H7 (cell line): ENCODE measurements around the gene DAND5. TPM values are rescaled to one million over a fixed set of nuclear protein-coding genes. Genes with fewer than 3 reads are reported as not detected.

ENCODE experiments used
- DNase-seq: peaks from one replicate; pipeline ENCODE4 v3.0.0; 2012
- H3K27me3 ChIP-seq: 2 replicates; pipeline ENCODE4 v1.6.0; 2011; ENCODE audit warnings: mild to moderate bottlenecking, low read length; ENCODE audit not compliant: control insufficient read depth, insufficient read depth
- H3K36me3 ChIP-seq: replicated peaks from 2 replicates; pipeline ENCODE4 v1.5.1; 2011; ENCODE audit warnings: low read length; ENCODE audit not compliant: control insufficient read depth, insufficient read depth
- H3K4me3 ChIP-seq: 2 replicates; pipeline ENCODE4 v1.5.1; 2011; ENCODE audit warnings: low read depth, mild to moderate bottlenecking, control low read depth, low read length, moderate library complexity; ENCODE audit not compliant: insufficient read depth
- total RNA-seq: library from RNA; depleted of rRNA; stranded (reverse); fragments of >200 nt; shearing (Covaris generic); gene quantifications from 2 replicates; pipeline ENCODE4 v1.2.3, GENCODE V29; 2014

The DAND5 gene
- total RNA-seq, 1 experiment from 2014 or later, result not detected

GRCh38 chr19:12987781-12988180 is 18.4 kb downstream of the DAND5 start:
- no peak overlapping the region for H3K4me3 ChIP-seq
- peaks cover 25% of the 10 kb centered on the region for H3K27me3 ChIP-seq
- no peaks in the 10 kb centered on the region for H3K36me3 ChIP-seq
- DNase-seq, result no peak

- Histone ChIP-seq H3K4me3 (no peak overlapping the region), H3K27me3 (peaks cover 33% of the 10 kb centered on the region), H3K36me3 (no peaks in the 10 kb centered on the region)
- no peak for DNase-seq
Measured at GRCh38 chr19:12990431-12990830, 21.1 kb downstream of the DAND5 start.

DNA sequence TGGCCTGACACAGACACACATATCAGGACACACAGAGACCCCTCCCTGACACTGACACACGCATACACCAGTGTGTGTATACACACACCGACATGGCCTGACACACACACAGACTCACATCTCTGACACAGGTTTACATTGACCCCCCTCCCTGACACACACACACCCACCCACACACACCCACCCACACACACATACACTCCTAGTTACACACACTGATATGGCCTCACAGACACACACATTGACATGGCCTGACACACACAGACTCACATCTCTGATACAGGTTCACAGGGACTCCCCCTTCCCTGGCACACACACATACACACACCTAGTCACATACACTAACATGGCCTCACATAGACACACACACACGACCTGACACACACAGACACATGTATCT is 21.5 kb downstream of the DAND5 start:
- Histone ChIP-seq H3K36me3 (no peaks in the 10 kb centered on the region), H3K4me3 (no peak overlapping the region), H3K27me3 (peaks cover 32% of the 10 kb centered on the region)
- no peak for DNase-seq

DNA sequence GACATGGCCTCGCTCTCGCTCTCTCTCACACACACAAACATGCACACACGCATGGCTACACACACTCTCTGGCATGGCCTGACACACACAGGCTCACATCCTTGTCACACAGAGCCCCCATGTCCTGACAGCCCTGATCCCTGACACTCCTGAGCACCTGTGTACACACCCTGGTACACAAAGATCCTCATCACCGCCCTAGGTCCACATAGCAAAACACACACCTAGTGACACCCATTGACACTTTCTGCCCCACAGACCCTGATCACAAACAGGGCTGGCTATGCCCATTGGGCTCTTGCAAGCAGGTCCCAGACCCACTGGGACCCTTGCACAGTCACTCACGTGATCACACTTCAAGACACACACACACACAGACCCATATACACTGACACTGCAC is 21.9 kb downstream of the DAND5 start:
- Histone ChIP-seq H3K4me3 (no peak overlapping the region), H3K27me3 (peaks cover 37% of the 10 kb centered on the region), H3K36me3 (no peaks in the 10 kb centered on the region)
- no peak for DNase-seq

GRCh38 chr19:12992729-12993128 is 23.4 kb downstream of the DAND5 start:
- Histone ChIP-seq H3K27me3 (peaks cover 49% of the 10 kb centered on the region), H3K36me3 (no peaks in the 10 kb centered on the region), H3K4me3 (no peak overlapping the region)
- DNase-seq, result no peak

GRCh38 chr19:12993562-12993961 is 24.2 kb downstream of the DAND5 start:
- no peak for DNase-seq
- no peaks in the 10 kb centered on the region for H3K36me3 ChIP-seq
- no peak overlapping the region for H3K4me3 ChIP-seq
- peaks cover 57% of the 10 kb centered on the region for H3K27me3 ChIP-seq

GRCh38 chr19:12994701-12995595 is 25.6 kb downstream of the DAND5 start, which contains the start of gene NFIX:
NFIX (plus strand) TSS chr19:12995475; CDS start chr19:12995838, 363 bp downstream.
- peaks cover 64% of the 10 kb centered on the region for H3K27me3 ChIP-seq
- H3K4me3 ChIP-seq, result peak within 1 kb of the TSS; percentile 27
- no peaks in the 10 kb centered on the region for H3K36me3 ChIP-seq
- no peak for DNase-seq

GRCh38 chr19:12995596-12996405 is 26.4 kb downstream of the DAND5 start:
- DNase-seq, result peak; percentile 91
- Histone ChIP-seq H3K27me3 (peaks cover 62% of the 10 kb centered on the region), H3K36me3 (no peaks in the 10 kb centered on the region), H3K4me3 (peak overlapping the region; percentile 27)

- peak; percentile 88 for DNase-seq
- H3K27me3 ChIP-seq, result peaks cover 59% of the 10 kb centered on the region
- H3K36me3 ChIP-seq, result no peaks in the 10 kb centered on the region
- peak overlapping the region; percentile 10; the same call in 1 of the 2 replicates for H3K4me3 ChIP-seq
Measured at GRCh38 chr19:12996406-12997094, 27.2 kb downstream of the DAND5 start.

DNA sequence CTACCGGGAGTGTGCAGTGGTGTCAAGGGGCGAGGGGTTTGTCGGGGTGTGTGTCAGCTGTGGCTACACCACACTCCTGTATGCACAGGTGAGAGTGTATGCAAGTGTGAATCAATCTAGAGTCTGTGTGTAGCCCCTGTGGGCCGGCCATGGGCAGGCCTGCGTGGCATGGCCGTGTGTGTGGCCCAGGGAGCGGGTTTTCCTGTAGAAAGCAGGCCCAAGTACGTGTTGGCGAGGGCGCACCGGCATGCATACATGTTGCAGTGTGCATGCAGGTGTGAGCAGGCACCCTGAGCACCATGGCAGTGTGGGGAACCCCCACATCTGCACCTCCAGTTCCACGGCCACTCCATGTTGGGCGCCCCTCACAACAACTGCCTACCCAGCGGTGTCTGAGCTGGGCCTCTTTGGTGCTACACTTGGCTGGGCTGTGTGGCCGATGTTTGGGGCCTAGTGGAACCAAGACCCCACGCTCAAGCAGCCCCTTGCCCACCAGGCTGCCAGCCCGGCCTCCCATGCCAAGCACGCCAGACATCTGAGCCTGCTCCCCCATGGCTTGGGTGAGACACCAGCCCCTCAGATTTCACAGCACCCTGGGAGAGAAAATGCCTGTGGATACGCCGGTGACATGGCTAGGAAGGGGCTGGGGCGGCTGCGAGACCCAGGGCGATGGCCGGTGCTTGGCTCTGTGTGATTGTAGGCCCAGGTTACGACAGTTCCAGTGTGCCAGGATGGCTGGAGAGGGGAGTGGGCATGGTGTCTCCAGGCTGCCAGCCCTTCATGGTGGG is 28.0 kb downstream of the DAND5 start:
- H3K4me3 ChIP-seq, result no peak overlapping the region
- peak; percentile 52 for DNase-seq
- peaks cover 59% of the 10 kb centered on the region for H3K27me3 ChIP-seq
- H3K36me3 ChIP-seq, result no peaks in the 10 kb centered on the region

- Histone ChIP-seq H3K27me3 (peaks cover 59% of the 10 kb centered on the region), H3K36me3 (no peaks in the 10 kb centered on the region), H3K4me3 (no peak overlapping the region)
- no peak for DNase-seq
Measured at GRCh38 chr19:12997967-12998940, 28.9 kb downstream of the DAND5 start.

DNA sequence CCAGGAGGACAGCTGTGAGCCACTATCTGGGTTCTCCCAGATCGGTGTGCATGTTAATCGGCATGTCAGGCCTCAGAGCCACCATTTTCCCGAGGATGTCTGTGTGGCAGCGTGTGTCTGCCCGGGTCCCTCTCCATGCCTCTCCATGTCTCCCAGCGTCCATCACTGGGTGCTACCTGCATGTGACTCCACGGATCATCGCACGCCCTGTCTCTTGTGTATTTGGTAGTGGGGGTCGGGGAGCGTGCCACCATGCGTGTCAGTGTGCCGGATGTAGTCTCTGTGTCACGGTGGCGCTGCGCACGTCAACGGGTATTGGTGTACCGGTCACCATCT is 31.8 kb downstream of the DAND5 start:
- Histone ChIP-seq H3K4me3 (no peak overlapping the region), H3K27me3 (peaks cover 52% of the 10 kb centered on the region), H3K36me3 (no peaks in the 10 kb centered on the region)
- no peak for DNase-seq
